GM12801 (cell line): ENCODE results near the gene COX8C.

ENCODE experiments used
- TF ChIP-seq, protein P1 (sequence below): IDR thresholded peaks from one replicate; pipeline ENCODE4 v1.5.1; 2011; ENCODE audit warnings: control low read depth; ENCODE audit not compliant: insufficient read length; ENCODE audit errors: extremely low read depth

The COX8C gene, protein sequence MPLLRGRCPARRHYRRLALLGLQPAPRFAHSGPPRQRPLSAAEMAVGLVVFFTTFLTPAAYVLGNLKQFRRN

DNA sequence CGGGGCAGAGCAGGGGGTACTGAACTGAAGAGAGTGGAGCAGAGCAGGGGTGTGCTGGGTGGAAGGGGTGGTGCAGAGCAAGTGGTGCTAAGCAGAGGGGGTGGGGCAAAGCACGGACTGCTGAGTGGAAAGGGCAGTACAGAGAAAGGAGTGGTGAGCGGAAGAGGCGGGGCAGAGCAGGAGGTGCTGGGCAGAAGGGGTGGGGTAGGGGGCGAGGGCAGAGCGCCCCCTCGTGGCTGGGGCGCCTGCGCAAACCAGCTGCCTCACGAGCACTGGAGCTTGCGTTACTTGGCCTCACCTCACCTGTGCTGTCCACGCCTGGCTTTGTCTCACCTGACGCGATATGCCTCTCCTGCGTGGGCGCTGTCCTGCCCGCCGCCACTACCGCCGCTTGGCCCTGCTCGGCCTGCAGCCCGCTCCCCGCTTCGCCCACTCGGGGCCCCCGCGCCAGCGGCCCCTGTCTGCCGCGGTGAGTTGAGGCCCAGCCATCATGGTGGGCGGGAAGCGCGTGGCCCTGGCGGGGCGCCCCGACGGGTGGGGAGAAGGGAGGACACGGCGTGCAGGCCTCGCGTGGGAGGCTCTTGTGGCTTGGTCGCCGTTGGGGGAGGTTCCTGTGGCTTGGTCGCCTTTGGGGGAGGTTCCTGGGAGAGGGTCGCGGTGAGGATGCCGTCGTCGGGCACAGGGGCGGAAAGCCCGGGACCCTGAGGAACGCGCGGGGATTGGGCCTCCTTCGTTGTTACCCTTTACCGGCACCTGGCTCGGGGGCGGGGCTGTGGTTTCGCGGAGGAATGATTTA is at the start of gene COX8C:
Gene COX8C, plus strand, starts transcription at position 257 of the 796 bp plus-strand sequence. Its CDS starts 87 bp downstream, at position 344.
- TF ChIP-seq, protein P1, sequence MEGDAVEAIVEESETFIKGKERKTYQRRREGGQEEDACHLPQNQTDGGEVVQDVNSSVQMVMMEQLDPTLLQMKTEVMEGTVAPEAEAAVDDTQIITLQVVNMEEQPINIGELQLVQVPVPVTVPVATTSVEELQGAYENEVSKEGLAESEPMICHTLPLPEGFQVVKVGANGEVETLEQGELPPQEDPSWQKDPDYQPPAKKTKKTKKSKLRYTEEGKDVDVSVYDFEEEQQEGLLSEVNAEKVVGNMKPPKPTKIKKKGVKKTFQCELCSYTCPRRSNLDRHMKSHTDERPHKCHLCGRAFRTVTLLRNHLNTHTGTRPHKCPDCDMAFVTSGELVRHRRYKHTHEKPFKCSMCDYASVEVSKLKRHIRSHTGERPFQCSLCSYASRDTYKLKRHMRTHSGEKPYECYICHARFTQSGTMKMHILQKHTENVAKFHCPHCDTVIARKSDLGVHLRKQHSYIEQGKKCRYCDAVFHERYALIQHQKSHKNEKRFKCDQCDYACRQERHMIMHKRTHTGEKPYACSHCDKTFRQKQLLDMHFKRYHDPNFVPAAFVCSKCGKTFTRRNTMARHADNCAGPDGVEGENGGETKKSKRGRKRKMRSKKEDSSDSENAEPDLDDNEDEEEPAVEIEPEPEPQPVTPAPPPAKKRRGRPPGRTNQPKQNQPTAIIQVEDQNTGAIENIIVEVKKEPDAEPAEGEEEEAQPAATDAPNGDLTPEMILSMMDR, result no peak

DNA sequence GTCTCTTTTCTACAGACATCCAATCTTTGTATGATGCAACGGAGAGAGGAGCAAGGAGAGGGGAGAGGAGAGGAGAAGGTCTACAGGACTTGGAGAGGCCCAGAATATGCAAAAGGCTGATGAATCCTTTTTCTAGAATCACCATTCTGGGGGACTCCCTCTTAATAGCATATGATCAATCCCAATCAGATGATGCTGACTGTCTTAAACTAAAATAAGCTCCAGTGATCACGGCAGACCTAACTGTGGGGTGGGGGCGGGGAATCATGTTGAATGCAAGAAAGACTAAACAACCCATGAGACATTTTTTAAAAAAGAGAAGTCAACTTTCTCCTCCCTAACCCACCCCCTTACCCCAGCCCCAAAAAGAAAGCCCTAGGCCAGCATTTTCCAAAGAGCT is 47.6 kb upstream of the COX8C start:
- TF ChIP-seq, protein P1, result no peak

DNA sequence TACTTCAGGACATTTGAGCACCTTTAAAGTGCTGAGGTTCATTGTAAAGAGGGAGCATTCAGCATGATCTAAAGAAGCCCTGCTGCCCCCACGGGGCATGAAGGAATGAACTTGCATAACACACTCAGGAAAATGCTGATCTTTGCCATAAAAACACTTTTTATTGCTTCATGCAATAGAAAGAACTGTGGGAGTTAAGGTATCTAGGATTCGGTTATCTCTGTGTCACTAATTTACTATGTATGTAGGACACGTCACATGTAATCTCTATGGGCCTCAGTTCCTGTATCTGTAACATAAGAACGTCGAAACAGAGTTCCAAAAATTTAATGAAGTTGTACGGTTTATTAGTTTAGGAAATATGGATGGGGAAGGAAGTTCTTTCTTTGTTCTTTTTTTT is 47.1 kb upstream of the COX8C start:
- TF ChIP-seq, protein P1, result no peak

DNA sequence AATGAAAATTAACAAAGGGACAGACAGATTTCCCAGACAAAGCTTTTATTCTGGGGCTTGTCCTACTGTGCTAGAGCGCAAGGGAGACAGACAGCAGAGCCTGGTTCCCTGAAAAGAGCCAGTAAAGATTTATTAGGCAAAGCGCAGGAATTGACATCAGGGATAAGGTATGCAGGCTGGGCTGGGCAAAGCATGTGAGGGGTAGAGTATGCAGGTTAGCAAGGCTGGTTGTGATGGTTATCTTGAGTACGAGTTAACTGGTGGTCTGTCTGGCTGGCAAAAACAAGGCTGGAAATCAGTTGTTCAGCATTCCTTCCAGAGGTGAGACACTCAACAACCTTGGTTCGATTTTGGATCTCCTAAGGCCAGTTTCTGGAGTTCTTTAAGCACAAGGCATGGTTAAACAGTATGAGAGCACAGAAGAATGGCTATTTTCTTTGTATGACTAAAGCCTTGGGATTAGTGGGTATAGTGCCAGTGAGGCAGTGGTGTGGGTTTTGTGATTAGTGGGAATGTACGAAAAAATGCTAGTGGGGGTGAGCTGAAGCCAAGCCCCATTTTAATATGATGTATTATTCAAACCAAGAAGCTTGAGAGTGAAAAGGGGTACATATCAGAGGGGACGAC is 45.0 kb upstream of the COX8C start:
- TF ChIP-seq, protein P1, result no peak

DNA sequence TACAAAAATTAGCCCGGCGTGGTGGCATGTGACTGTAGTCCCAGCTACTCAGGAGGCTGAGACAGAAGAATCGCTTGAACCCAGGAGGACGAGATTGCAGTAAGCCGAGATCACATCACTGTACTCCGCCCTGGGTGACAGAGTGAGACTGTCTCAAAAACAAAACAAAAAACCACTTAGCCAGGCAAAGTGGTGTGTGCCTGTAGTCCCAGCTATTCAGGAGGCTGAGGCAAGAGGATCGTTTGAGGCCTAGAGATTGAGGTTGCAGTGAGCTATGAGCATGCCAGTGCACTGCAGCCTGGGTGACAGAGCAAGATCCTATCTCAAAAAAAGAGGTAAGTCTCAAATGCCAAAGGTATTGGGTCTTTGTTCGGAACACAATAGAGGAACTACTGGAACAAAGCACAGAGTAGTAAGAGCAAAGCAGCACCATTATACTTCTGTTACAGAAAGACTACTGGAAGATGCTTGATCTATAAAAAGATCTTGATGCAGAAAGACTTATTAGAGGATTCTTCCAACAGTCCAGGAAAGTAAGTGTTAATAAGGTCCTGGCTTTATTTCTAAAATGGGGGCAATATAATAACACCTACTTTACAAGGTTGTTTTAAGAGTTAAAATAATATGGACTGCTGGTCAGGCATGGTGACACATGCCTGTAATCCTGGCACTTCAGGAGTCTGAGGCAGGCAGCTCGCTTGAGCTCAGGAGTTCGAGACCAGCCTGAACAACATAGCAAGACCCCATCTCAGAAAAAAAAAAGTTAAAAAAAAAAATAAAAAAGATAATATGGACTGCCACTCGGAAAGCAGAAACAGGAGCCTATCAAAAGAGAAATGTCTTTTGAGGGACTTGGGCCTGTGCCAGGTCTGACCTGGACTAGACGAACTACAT is 44.0 kb upstream of the COX8C start:
- TF ChIP-seq, protein P1, result no peak

DNA sequence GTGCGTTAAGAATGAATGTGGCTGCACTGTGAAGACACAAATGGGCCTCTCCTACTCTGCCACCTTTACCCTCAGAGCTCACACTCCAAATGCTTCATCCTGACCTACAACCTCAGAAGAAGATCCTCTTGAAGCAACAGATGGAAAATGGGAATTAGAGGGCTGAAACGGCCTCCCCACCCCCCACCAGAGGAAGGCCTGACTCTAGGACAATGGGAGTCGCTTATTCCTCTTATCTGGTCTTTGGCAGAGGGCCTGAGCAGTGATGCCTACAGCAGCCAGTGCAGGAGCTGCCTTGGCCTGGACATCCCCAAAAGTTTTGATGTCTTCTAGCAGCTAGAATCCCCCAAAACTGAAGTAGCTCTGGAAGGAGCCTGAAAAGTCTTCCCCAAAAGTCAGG is 43.3 kb upstream of the COX8C start:
- TF ChIP-seq, protein P1, result no peak

DNA sequence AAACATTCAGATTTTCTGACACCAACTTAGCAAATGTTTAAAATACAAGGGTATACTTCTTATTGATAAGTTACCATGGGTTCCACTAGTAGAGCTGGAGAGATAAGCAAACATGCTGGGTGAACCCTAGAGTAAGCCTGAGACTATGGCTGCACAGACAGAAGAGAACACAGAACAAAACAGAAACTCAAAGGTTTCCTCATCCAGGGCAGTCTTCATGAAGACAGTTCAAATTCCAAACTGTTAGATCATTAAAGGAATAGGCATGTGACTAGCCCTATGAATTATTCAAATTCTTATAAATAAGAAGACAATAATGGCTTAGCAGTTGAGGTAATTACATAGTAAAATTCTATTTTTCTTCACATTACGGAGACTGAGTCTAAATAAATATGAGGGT is 42.2 kb upstream of the COX8C start:
- TF ChIP-seq, protein P1, result no peak
